ENCODE data around the gene GNB3. TPM values are rescaled to one million over a fixed set of nuclear protein-coding genes. Genes with fewer than 3 reads are reported as not detected.
"Not testable (repeated sequence)": the region's sequence is repeated elsewhere in the genome, so short reads cannot be mapped to it uniquely, and the experiment has no call there.

Gene GNB3
- total RNA-seq, 2 donors from 2014 or later = 0.66 TPM; not detected in 1

DNA sequence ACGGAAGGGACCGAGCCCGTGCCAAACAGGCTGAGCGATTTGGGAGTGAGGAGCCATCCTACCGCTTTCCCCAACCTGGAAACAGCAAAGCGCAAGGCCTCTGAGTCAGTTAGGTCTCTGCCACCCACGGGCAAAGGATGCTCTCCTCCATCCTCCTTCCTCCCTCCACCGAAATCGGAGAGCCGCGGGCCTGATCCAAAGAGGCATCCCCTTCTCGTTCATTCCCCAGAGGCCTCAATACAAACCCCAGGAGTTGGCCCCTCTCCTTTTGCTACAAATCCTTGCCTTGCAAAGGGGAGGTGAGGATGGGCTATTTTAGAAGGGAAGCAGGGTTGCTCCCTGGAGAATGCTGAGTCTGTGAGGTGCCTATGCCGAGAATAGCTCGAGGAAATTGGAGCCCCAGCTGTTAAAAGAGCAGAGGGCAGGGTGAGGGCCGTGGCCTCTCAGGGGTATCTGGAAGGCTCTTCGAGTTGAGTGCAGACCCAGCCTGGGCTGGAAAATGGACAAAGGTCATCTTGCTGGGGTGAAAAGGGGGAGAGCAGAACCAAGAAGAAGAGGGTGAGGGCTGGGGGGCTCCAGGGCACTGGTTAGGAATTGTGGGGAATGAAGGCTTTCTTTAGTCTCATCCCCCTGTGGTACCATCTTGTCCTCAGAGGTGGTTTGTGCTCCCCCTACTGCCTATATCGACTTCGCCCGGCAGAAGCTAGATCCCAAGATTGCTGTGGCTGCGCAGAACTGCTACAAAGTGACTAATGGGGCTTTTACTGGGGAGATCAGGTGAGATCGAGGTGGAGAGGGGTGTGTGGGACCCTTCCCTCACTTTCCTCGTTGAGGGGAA is 27.7 kb downstream of the GNB3 start:
- no peaks in the 10 kb centered on the region for H3K9me3 Mint-ChIP-seq
- H3K4me1 Mint-ChIP-seq = peaks cover 35% of the 10 kb centered on the region
- H3K27me3 Mint-ChIP-seq = no peaks in the 10 kb centered on the region
- H3K4me3 Mint-ChIP-seq = peak overlapping the region; percentile 94
- peaks cover 97% of the 10 kb centered on the region for H3K36me3 Mint-ChIP-seq (ENCODE audit: low read depth)
- H3K27ac Mint-ChIP-seq = peak overlapping the region; percentile 94
- peak; percentile 2 for ATAC-seq (replicated peaks)

DNA sequence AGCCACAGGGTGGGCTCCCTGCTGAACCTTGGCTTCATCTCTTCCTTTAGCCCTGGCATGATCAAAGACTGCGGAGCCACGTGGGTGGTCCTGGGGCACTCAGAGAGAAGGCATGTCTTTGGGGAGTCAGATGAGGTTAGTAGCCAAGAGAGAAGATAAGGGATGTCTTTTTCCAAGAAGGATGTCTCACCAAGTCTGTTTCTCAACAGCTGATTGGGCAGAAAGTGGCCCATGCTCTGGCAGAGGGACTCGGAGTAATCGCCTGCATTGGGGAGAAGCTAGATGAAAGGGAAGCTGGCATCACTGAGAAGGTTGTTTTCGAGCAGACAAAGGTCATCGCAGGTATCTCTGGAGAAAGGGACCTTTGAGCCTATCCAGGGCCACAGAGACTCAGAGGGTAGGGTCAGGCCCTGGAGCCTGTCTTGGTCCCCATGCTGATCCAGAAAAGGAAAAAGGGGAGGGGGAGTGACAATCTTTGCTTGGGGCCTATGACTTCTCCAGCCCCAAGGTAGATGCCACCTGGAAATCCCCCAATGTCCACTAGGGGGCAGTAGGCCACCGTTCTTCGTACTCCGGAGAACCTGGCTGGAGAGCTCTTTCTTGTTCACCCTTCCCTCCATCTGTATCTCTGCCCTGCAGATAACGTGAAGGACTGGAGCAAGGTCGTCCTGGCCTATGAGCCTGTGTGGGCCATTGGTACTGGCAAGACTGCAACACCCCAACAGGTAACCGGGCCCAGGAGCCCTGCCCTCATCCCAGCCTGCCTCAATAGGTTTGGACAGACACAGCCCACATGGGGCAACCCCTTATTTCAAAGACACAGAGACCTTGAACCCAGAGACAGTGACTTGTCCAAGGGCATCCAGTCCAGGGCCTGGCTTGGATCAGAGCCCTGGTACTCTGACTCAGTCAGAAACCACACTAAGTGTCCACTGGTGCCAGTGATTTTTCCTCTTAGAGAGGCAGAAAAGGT is 28.6 kb downstream of the GNB3 start:
- ATAC-seq (replicated peaks) = no peak
- Mint-ChIP-seq H3K27ac (peak overlapping the region; percentile 94), H3K9me3 (no peaks in the 10 kb centered on the region), H3K4me3 (peak overlapping the region; percentile 94), H3K36me3 (ENCODE audit: low read depth) (peaks cover 98% of the 10 kb centered on the region), H3K27me3 (no peaks in the 10 kb centered on the region), H3K4me1 (peaks cover 34% of the 10 kb centered on the region)

DNA sequence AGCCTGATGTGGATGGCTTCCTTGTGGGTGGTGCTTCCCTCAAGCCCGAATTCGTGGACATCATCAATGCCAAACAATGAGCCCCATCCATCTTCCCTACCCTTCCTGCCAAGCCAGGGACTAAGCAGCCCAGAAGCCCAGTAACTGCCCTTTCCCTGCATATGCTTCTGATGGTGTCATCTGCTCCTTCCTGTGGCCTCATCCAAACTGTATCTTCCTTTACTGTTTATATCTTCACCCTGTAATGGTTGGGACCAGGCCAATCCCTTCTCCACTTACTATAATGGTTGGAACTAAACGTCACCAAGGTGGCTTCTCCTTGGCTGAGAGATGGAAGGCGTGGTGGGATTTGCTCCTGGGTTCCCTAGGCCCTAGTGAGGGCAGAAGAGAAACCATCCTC is 29.6 kb downstream of the GNB3 start:
- Mint-ChIP-seq H3K4me1 (peaks cover 34% of the 10 kb centered on the region), H3K27ac (peak overlapping the region; percentile 94), H3K36me3 (ENCODE audit: low read depth) (peaks cover 98% of the 10 kb centered on the region), H3K4me3 (peak overlapping the region; percentile 94)
- H3K9me3 Mint-ChIP-seq; H3K27me3 Mint-ChIP-seq; ATAC-seq (replicated peaks): not testable (repeated sequence)

DNA sequence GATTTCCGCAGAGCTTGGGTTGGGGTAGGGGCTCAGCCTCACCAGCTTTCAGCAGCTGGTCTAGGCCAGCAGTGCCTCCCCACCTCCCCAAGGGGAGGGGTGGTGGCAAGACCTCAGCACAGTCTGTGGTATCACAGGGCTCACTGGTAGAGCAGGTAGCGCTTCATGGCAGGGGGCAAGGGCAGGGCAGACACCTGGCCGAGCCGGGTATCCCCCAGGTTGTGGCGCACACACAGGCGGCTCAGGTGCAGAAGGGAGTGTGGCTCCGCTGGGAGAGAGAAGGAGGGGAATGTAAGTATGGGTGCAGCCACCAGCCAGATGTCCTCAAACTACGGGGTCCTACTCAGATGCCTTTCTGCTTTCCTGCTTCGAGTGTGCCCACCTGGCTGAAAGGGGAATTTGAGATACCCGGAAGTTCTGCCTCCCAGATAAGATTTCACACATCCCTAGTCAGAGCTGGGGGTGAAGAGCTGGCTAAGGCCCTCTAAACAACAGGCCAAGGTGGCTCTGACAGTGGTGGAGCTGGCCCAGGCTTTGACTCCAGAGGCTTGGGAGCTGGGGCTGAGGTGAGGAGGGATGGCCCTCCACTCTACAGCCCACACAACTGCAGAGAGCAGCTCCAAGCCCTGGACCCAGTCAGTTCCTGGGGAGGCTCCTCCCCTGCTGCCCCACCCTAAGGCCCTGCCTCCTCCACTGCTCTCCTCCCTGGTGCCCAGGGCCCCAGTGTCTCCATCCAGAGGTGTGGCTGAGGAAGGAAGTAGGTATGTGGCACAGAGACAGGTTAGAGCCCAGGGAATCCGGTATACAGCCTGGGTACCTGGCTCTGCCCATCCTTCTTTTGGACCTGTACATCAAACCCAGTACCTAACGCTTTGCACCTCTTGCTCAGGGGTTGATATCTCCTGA is 30.6 kb downstream of the GNB3 start:
- no peaks in the 10 kb centered on the region for H3K9me3 Mint-ChIP-seq
- H3K4me1 Mint-ChIP-seq = peaks cover 38% of the 10 kb centered on the region
- peaks cover 100% of the 10 kb centered on the region for H3K36me3 Mint-ChIP-seq (ENCODE audit: low read depth)
- peak overlapping the region; percentile 94 for H3K4me3 Mint-ChIP-seq
- H3K27me3 Mint-ChIP-seq = no peaks in the 10 kb centered on the region
- peak overlapping the region; percentile 94 for H3K27ac Mint-ChIP-seq
- ATAC-seq (replicated peaks) = peak; percentile 44

DNA sequence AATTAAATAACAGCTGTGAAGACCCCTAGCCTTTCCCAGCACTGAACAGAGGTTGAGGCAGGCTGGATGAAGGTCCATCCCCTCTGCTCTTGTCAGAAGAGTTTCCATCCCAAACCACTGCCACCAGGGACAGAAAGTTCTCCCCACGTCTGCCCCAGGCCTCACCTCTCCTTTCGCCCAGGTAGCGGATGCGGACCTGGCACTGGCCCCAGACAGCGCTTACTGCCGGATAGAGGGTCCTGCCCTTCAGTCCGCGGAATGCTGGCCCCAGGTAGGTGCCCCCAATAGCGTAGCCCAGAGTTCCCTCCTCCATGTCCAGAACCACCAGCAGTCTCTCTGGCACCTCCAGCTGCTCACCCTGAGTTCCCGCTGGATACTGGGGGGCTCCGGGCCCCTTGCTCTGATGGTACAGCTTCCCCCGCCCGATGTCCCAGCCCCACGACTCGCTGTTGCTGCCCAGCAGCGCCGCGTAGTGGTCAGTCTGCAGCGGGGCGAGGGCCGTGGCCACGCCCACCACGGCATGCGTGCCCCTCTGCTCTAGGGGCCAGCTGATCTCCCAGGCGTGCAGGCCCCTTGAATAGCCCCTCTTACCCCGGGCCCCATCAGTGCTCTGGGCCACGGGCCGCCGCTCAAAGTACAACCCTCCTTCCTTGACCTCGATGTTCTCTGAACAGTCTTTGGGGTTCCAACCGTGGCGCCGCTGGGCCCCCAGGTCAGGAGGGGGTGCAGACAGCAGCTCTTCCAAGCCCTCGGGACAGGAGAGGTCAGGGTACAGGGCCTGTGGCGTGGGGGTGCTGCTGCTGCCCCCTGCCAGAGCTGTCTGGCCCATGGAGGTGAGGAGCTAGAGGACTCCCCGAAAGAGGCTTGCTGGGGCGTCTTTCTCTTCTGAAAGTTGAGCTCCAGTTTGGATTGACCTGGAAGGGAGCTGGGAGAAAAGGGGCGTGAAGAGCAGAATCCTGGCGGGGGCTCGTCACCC is 31.6 kb downstream of the GNB3 start:
- H3K9me3 Mint-ChIP-seq = no peaks in the 10 kb centered on the region
- H3K4me3 Mint-ChIP-seq = peak overlapping the region; percentile 94
- H3K27me3 Mint-ChIP-seq = no peaks in the 10 kb centered on the region
- H3K27ac Mint-ChIP-seq = peak overlapping the region; percentile 94
- peaks cover 38% of the 10 kb centered on the region for H3K4me1 Mint-ChIP-seq
- peaks cover 100% of the 10 kb centered on the region for H3K36me3 Mint-ChIP-seq (ENCODE audit: low read depth)
- ATAC-seq (replicated peaks) = peak; percentile 40

DNA sequence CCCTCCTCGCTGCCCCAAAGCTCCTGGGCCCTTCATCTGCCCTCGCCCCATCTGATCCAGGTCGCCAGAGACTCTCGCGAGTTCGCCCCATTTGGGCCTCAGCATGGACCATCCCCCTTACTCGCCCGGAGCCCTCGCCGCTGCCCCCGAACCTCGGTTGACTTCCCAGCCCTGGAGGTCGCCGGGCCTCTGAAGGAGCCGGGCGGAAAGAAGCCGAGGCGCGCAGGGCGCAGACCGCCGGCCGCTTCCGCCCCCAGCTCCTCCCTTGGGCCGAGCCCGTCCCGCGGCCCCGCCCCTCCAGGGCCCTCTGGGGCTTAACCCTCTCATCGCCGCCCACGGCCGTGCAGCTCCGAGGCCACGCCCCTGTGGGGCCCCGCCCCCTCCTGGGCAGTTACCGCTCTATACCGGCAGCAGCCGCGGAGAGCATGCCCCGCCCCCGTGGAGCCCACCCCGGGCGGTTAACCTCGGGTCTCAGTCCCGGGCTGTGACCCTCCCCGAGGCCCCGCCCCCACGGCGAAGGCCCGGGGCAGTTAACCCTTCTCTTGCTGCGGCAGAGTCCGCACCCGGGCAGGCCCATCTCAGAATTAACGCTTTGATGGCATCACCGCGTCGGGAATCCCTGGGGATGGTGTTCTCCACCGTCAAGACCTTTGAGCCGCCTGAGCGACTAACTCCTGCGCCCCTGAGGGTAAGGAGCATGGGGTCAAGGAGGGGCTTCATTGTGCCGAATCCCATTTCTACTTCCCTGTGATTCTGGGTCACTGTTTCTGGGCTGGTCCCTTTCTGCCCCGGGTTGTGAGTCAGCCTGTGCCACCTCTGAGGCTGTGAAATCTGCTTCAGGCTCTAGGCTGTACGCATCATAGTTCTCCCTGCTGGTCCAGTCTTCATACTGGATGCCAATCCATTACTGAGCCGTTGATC is 32.6 kb downstream of the GNB3 start, which contains the start of gene SPSB2:
SPSB2 (minus strand) TSS at position 210 of the 921 bp plus-strand sequence. CDS start 402 bp downstream, outside the sequence.
- Mint-ChIP-seq H3K4me1 (peaks cover 38% of the 10 kb centered on the region), H3K27ac (peak within 1 kb of the TSS; percentile 94), H3K36me3 (ENCODE audit: low read depth) (peaks cover 98% of the 10 kb centered on the region), H3K27me3 (no peaks in the 10 kb centered on the region), H3K9me3 (no peaks in the 10 kb centered on the region), H3K4me3 (peak within 1 kb of the TSS; percentile 94)
- ATAC-seq (replicated peaks) = peak; percentile 78

DNA sequence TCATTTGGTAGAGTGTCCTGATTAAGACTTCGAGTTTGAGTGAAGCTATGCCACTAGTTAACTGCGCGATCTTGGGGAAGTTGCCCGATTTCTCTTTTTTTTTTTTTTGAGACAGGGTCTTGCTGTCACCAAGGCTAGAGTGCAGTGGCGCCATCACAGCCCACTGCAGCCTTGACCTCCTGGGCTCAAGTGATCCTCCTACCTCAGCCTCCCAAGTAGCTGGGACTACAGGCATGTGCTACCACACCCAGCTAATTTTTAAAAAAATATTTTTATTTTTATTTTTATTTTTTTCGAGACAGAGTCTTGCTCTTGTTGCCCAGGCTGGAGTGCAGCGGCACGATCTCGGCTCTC is 33.3 kb downstream of the GNB3 start:
- Mint-ChIP-seq H3K4me3 (peak overlapping the region; percentile 94), H3K4me1 (peaks cover 33% of the 10 kb centered on the region), H3K36me3 (ENCODE audit: low read depth) (peaks cover 95% of the 10 kb centered on the region), H3K27ac (peak overlapping the region; percentile 94)
- H3K27me3 Mint-ChIP-seq; H3K9me3 Mint-ChIP-seq; ATAC-seq (replicated peaks): not testable (repeated sequence)

DNA sequence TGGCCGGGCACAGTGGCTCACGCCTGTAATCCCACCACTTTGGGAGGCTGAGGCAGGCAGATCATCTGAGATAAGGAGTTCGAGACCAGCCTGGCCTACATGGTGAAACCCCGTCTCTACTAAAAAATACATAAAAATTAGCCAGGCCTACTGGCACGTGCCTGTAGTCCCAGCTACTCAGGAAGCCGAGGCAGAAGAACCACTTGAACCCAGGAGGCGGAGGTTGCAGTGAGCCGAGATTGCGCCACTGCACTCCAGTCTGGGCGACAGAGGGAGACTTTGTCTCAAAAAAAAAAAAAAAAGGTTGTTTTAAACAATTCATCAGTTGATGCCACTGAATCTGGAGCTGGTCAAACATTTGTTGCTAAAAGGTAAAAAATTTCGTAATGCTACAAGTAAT is 39.1 kb downstream of the GNB3 start:
- H3K4me1 Mint-ChIP-seq; H3K9me3 Mint-ChIP-seq; H3K4me3 Mint-ChIP-seq; ATAC-seq (replicated peaks); H3K27ac Mint-ChIP-seq; H3K27me3 Mint-ChIP-seq: not testable (repeated sequence)
- H3K36me3 Mint-ChIP-seq (ENCODE audit: low read depth) = peaks cover 71% of the 10 kb centered on the region

DNA sequence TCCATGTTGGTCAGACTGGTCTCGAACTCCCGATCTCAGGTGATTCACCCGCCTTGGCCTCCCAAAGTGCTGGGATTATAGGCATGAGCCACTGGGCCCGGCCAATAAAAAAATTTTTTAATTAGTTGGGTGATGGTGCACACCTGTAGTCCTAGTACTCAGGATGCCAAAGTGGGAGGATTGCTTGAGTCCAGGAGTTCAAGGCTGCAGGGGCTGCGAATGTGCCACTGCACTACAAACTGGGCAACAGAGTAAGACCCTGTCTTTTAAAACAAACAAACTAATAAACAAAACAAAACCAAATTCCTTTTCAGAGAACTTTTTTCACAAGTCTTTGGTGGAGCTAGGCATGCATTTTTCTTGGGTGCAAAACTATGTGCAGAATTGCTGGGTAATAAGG is 42.5 kb downstream of the GNB3 start:
- no peak overlapping the region for H3K27ac Mint-ChIP-seq
- no peaks in the 10 kb centered on the region for H3K4me1 Mint-ChIP-seq
- no peak for ATAC-seq (replicated peaks)
- peaks cover 46% of the 10 kb centered on the region for H3K36me3 Mint-ChIP-seq (ENCODE audit: low read depth)
- no peaks in the 10 kb centered on the region for H3K27me3 Mint-ChIP-seq
- H3K9me3 Mint-ChIP-seq = no peaks in the 10 kb centered on the region
- no peak overlapping the region for H3K4me3 Mint-ChIP-seq

DNA sequence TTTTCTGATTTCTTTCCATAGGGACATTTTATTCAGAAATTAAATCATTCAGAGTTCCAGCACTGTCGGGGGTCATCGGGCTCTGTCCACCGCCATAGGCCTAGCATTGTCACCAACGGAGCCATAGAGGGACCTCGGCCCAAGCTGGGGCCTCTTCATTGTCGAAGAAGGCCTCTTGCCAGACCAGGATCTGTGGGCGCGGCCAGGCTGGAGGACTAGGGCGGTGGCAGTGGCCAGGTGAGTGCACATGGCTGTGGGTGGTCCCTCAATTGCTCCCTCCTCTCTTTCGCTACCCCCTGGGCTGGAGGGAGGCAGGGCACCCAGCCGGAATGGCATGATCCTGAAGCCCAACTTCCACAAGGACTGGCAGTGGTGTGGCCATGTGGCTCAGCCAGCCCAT is 43.0 kb downstream of the GNB3 start:
- no peak for ATAC-seq (replicated peaks)
- H3K27me3 Mint-ChIP-seq = no peaks in the 10 kb centered on the region

DNA sequence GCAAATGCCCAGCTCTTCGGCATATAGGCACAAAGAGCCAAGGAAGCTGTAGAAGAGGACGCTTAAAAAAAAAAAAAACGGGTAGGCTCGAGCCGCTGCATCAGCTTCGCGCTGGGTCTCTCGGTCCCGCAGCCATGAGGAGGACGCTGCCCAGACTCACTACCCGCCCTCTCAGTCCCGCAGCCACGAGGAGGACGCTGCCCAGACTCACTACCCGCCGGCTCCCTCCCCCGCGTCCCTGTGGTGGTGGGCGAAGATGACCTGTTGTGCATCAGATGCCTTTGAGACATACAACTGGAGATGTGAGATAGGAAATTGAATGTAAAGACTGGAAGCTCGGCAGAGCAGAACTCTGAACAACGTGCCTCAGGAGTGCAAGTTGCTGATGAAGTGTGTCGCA is 43.8 kb downstream of the GNB3 start:
- Mint-ChIP-seq H3K4me1 (no peaks in the 10 kb centered on the region), H3K4me3 (no peak overlapping the region), H3K27ac (no peak overlapping the region), H3K9me3 (no peaks in the 10 kb centered on the region), H3K27me3 (no peaks in the 10 kb centered on the region), H3K36me3 (ENCODE audit: low read depth) (peaks cover 39% of the 10 kb centered on the region)
- no peak for ATAC-seq (replicated peaks)

More for the DNA sequence above, 43.0 kb downstream of the GNB3 start:
- H3K4me3 Mint-ChIP-seq = no peak overlapping the region
- no peak overlapping the region for H3K27ac Mint-ChIP-seq
- H3K9me3 Mint-ChIP-seq = no peaks in the 10 kb centered on the region
- H3K36me3 Mint-ChIP-seq (ENCODE audit: low read depth) = peaks cover 45% of the 10 kb centered on the region
- no peaks in the 10 kb centered on the region for H3K4me1 Mint-ChIP-seq
